Spinal cord (tissue), 10 donors: ENCODE results near the gene CHRNA1. TPM values are rescaled to one million over a fixed set of nuclear protein-coding genes. Genes with fewer than 3 reads are reported as not detected.
A peak's percentile ranks its signal among the peaks of the same experiment; 100 is the strongest.
"Not testable (repeated sequence)": the region's sequence is repeated elsewhere in the genome, so short reads cannot be mapped to it uniquely, and the experiment has no call there.

Experiments
- DNase-seq, 6 donors: peaks; one replicate each; pipeline versions ENCODE4 v3.0.0 to v3.0.0-alpha.2; 2013 to 2015; ENCODE audit warnings: low spot score in 6 of 6, low read depth in 4 of 6
- H3K27ac ChIP-seq: one replicate; pipeline ENCODE4 v1.5.1; 2013; ENCODE audit warnings: low read depth, low read length, control low read depth
- H3K27me3 ChIP-seq: one replicate; pipeline ENCODE4 v1.6.1; 2013; ENCODE audit warnings: low read length; ENCODE audit not compliant: control insufficient read depth, insufficient read depth
- H3K36me3 ChIP-seq: one replicate; pipeline ENCODE4 v1.6.1; 2013; ENCODE audit warnings: low read length; ENCODE audit not compliant: control insufficient read depth, insufficient read depth
- H3K4me1 ChIP-seq: one replicate; pipeline ENCODE4 v1.6.1; 2013; ENCODE audit warnings: low read length; ENCODE audit not compliant: control insufficient read depth, insufficient read depth
- H3K4me3 ChIP-seq: one replicate; pipeline ENCODE4 v1.5.1; 2013; ENCODE audit warnings: low read depth, low read length, control low read depth
- H3K9me3 ChIP-seq: one replicate; pipeline ENCODE4 v1.6.1; 2013; ENCODE audit warnings: low read length; ENCODE audit not compliant: control insufficient read depth, insufficient read depth
- WGBS: methylation state at CpG from one replicate; pipeline ENCODE4 v1.1.5; 2013; ENCODE audit warnings: missing lambda C conversion rate; ENCODE audit not compliant: insufficient coverage; 5-methylcytosine and 5-hydroxymethylcytosine counted together
- polyA plus RNA-seq, 2 donors: library from polyadenylated mRNA; unstranded; fragments of 120-200 nt; gene quantifications; one replicate each; pipeline ENCODE4 v1.2.1, GENCODE V29; 2013; ENCODE audit not compliant: insufficient read length in 2 of 2
- total RNA-seq, 2 donors: library from RNA; depleted of rRNA in 1 of 2; stranded (reverse); fragments of 120-200 nt in 1 of 2; fragments of >200 nt in 1 of 2; gene quantifications; one replicate each; pipeline versions ENCODE4 v1.2.3 to v1.2.4, GENCODE V29; 2013 to 2014
- donor health status: healthy.

CHRNA1 gene
- total and polyA plus RNA-seq, 4 donors: 0.20 to 0.68 (median 0.22) TPM

- DNase-seq, H3K27me3 ChIP-seq, H3K4me1 ChIP-seq, H3K4me3 ChIP-seq, H3K9me3 ChIP-seq, H3K27ac ChIP-seq, H3K36me3 ChIP-seq: not testable (repeated sequence)
- 97% methylated on average over 32 of the region's 32 CpGs for WGBS
These were observed 54.8 kb downstream of the CHRNA1 start for GRCh38 chr2:174709416-174710004.

GRCh38 chr2:174708713-174709112, 55.6 kb downstream of the CHRNA1 start:
- no peak for DNase-seq
- Histone ChIP-seq H3K36me3 (no peaks in the 10 kb centered on the region), H3K4me1 (no peaks in the 10 kb centered on the region), H3K9me3 (no peaks in the 10 kb centered on the region), H3K27me3 (no peaks in the 10 kb centered on the region), H3K27ac (no peak overlapping the region), H3K4me3 (no peak overlapping the region)
- WGBS: 66% methylated on average over 7 of the region's 9 CpGs

- Histone ChIP-seq H3K27me3 (no peaks in the 10 kb centered on the region), H3K27ac (no peak overlapping the region), H3K36me3 (no peaks in the 10 kb centered on the region), H3K4me1 (no peaks in the 10 kb centered on the region), H3K9me3 (no peaks in the 10 kb centered on the region), H3K4me3 (no peak overlapping the region)
- WGBS: no CpG with 5 or more reads among the region's 4 CpGs
- DNase-seq: no peak
These were observed 59.0 kb downstream of the CHRNA1 start for GRCh38 chr2:174705321-174705720.

- Histone ChIP-seq H3K36me3 (no peaks in the 10 kb centered on the region), H3K4me1 (no peaks in the 10 kb centered on the region), H3K4me3 (no peak overlapping the region), H3K9me3 (no peaks in the 10 kb centered on the region), H3K27ac (no peak overlapping the region), H3K27me3 (no peaks in the 10 kb centered on the region)
- WGBS: no CpG with 5 or more reads among the region's 1 CpG
- no peak for DNase-seq
These were observed 59.6 kb downstream of the CHRNA1 start for GRCh38 chr2:174704642-174705041.

- Histone ChIP-seq H3K27ac (no peak overlapping the region), H3K27me3 (no peaks in the 10 kb centered on the region), H3K36me3 (no peaks in the 10 kb centered on the region), H3K9me3 (no peaks in the 10 kb centered on the region), H3K4me1 (no peaks in the 10 kb centered on the region), H3K4me3 (no peak overlapping the region)
- no peak for DNase-seq
- WGBS: no CpG with 5 or more reads among the region's 3 CpGs
These were observed 60.2 kb downstream of the CHRNA1 start for GRCh38 chr2:174704061-174704460.

- Histone ChIP-seq H3K36me3 (no peaks in the 10 kb centered on the region), H3K4me3 (no peak overlapping the region), H3K9me3 (no peaks in the 10 kb centered on the region), H3K4me1 (no peaks in the 10 kb centered on the region), H3K27me3 (no peaks in the 10 kb centered on the region), H3K27ac (no peak overlapping the region)
- DNase-seq: peak in 1 of 6 donors; percentile 36
- 60% methylated on average over 1 of the region's 3 CpGs for WGBS
These were observed 60.8 kb downstream of the CHRNA1 start for GRCh38 chr2:174703430-174703829.

GRCh38 chr2:174702541-174702940, 61.7 kb downstream of the CHRNA1 start:
- Histone ChIP-seq H3K27me3 (no peaks in the 10 kb centered on the region), H3K4me1 (no peaks in the 10 kb centered on the region), H3K4me3 (no peak overlapping the region), H3K9me3 (no peaks in the 10 kb centered on the region), H3K36me3 (no peaks in the 10 kb centered on the region), H3K27ac (no peak overlapping the region)
- no CpG with 5 or more reads among the region's 3 CpGs for WGBS
- DNase-seq: no peak

- Histone ChIP-seq H3K36me3 (no peaks in the 10 kb centered on the region), H3K4me3 (no peak overlapping the region), H3K4me1 (no peaks in the 10 kb centered on the region), H3K9me3 (no peaks in the 10 kb centered on the region), H3K27me3 (no peaks in the 10 kb centered on the region), H3K27ac (no peak overlapping the region)
- DNase-seq: peak; percentile 17 to 92 (median 56)
- WGBS: 50% methylated on average over 2 of the region's 4 CpGs
These were observed 64.1 kb downstream of the CHRNA1 start for GRCh38 chr2:174699993-174700766.
